ENCODE measurements around the gene SLC48A1. TPM values are rescaled to one million over a fixed set of nuclear protein-coding genes. Genes with fewer than 3 reads are reported as not detected.

Gene SLC48A1
- total and polyA plus RNA-seq, 2 donors (not counting 3 experiments of a cell fraction or from before 2014, with no cell fraction given), result 17.3 to 20.3 TPM

DNA sequence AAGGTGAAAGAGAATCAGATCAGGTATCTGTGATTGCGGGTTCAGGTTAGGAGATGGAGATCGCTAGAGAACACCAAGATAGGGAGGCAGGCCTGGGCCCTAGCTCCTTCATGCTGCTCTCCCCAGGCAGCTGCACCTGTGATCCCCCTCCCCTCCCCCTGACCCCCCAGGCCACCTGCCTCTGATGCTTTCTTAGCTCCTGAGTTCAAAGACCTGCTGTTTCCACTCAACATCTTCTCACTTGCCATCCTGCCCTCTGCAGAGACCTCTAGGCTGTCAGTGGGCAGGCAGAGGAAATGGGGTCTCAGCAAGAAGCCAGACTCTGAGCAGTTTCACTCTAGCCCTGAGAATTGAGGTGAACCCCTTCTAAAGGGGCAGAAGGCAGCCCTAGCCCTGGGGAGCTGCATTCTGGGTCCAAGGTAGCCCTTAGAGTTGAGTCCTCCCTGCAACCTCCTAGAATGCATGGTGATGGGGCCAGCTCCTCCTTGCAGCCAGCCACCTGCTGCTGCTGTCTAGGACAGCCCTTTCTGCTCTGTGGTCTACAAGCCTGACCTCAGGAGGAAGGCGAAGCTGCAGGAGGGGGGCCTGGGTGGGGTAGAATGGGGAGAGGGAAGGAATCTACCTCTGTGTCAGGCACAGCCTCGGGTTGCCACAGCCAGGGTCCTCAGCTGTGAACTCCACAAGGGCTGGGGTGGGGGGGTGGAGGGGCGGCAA lies 6.4 kb upstream of the SLC48A1 start:
- dilution Hi-C loops (cut with MboI; ENCODE audit: extremely low pct_ligation_motif_present, low sequenced_read_pairs), result no loop called here
- FAIRE-seq, result no peak
- Histone ChIP-seq H3K4me3 (replicated peaks in 1 of 3; ENCODE audit: insufficient read depth in 1 of 3, low read depth in 1 of 3, low read length in 3 of 3) (no peak overlapping the region), H4K20me1 (replicated peaks; ENCODE audit: control insufficient read depth, extremely low read depth, insufficient read depth, low read length) (no peaks in the 10 kb centered on the region), H3K79me2 (ENCODE audit: control insufficient read depth, insufficient read depth, low read length) (no peaks in the 10 kb centered on the region), H3K27ac (ENCODE audit: insufficient read depth, low read depth, low read length) (no peak overlapping the region), H3K4me2 (ENCODE audit: insufficient read depth, low read length) (no peak overlapping the region), H3K27me3 (ENCODE audit: control insufficient read depth in 2 of 2, insufficient read depth in 2 of 2, low read length in 2 of 2) (no peaks in the 10 kb centered on the region), H3K9ac (replicated peaks; ENCODE audit: extremely low read depth, insufficient read depth, low read length) (no peak overlapping the region), H3K36me3 (ENCODE audit: control insufficient read depth in 2 of 2, extremely low read depth in 1 of 2, insufficient read depth in 2 of 2, low read length in 2 of 2) (no peaks in the 10 kb centered on the region), H2AFZ (ENCODE audit: low read depth, low read length) (no peak overlapping the region), H3K9me1 (replicated peaks; ENCODE audit: control insufficient read depth, extremely low read depth, insufficient read depth, low read length) (no peaks in the 10 kb centered on the region), H3K4me1 (ENCODE audit: control insufficient read depth, extremely low read depth, insufficient read depth, low read length) (peaks cover 6% of the 10 kb centered on the region), H3K9me3 (replicated peaks; ENCODE audit: control insufficient read depth, insufficient read depth, low read length) (no peaks in the 10 kb centered on the region)
- ChIA-PET CTCF (interaction anchor here (0.7 to 10.1 kb wide), 25 partner anchors 10 to 391 kb away, joined by 3 to 385 read pairs (median 6); partner anchors contain the start of genes ASB8, ENDOU, RAPGEF3 and RPAP3), POLR2A (interaction anchor here (0.6 kb wide), 1 partner anchor 24 kb away, joined by 3 read pairs; no protein-coding TSS in a partner anchor)
- DNase-seq (ENCODE audit: low read depth, low spot score), result no peak
- BruUV-seq (replicated peaks), result no TSS peak
- intact Hi-C loops (cut with micrococcal nuclease), result loop anchor here (1.0 kb wide), 2 partner anchors 24 to 51 kb away; no protein-coding TSS in a partner anchor
- TF ChIP-seq POLR2AphosphoS5 (IDR thresholded peaks at IDR 0.05; ENCODE audit: insufficient read depth, low read depth, low read length) (no peak), FOS (IDR thresholded peaks at IDR 0.05; ENCODE audit: borderline replicate concordance, insufficient read depth, low read length) (no peak), GATA2 (IDR thresholded peaks at IDR 0.05; ENCODE audit: insufficient read depth, insufficient read length, low read depth, low read length) (no peak), POLR2A (IDR thresholded peaks at IDR 0.05; ENCODE audit: low read depth, low read length) (no peak), JUN (IDR thresholded peaks at IDR 0.05; ENCODE audit: borderline replicate concordance, insufficient read depth, insufficient read length, low read depth) (no peak), MYC (IDR thresholded peaks at IDR 0.05; ENCODE audit: low read depth, low read length) (no peak), EZH2 (IDR thresholded peaks at IDR 0.05; ENCODE audit: borderline replicate concordance, low read depth, low read length, severe bottlenecking) (no peak)
- TF ChIP-seq, protein P1, sequence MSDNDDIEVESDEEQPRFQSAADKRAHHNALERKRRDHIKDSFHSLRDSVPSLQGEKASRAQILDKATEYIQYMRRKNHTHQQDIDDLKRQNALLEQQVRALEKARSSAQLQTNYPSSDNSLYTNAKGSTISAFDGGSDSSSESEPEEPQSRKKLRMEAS (IDR thresholded peaks at IDR 0.05; ENCODE audit: insufficient read depth, insufficient read length), result no peak
- TF ChIP-seq, protein P2, sequence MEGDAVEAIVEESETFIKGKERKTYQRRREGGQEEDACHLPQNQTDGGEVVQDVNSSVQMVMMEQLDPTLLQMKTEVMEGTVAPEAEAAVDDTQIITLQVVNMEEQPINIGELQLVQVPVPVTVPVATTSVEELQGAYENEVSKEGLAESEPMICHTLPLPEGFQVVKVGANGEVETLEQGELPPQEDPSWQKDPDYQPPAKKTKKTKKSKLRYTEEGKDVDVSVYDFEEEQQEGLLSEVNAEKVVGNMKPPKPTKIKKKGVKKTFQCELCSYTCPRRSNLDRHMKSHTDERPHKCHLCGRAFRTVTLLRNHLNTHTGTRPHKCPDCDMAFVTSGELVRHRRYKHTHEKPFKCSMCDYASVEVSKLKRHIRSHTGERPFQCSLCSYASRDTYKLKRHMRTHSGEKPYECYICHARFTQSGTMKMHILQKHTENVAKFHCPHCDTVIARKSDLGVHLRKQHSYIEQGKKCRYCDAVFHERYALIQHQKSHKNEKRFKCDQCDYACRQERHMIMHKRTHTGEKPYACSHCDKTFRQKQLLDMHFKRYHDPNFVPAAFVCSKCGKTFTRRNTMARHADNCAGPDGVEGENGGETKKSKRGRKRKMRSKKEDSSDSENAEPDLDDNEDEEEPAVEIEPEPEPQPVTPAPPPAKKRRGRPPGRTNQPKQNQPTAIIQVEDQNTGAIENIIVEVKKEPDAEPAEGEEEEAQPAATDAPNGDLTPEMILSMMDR (IDR thresholded peaks at IDR 0.05; ENCODE audit: extremely low read depth in 1 of 2, insufficient read depth in 1 of 2, low read depth in 1 of 2, low read length in 2 of 2), result no peak

Measured in endothelial cell of umbilical vein (primary cell).